ENCODE data around the gene ZIC1. TPM values are rescaled to one million over a fixed set of nuclear protein-coding genes. Genes with fewer than 3 reads are reported as not detected.

Gene ZIC1
- total RNA-seq, 1 donor from 2014 or later = 12.8 TPM

DNA sequence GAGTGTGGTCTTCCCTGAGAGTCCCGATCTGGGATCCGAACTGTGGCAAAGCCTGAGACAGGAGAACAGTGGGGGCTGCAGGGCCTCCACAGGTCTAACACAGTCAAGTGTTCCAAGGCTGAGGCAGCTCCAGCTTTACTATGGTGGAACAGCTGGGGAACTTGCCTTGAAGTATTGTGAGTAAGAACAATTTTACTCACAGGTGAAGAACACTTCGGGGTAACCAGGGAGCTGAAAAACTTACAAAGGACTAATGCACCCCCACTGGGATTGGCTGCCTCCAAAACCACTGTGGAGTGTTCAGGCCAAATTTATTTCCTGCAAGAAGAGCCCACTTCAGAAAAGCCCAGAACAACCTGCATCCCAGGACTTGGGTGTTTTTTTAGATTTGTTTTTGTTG lies 28.2 kb upstream of the ZIC1 start:
- no peak for DNase-seq (ENCODE audit: low spot score)
- Mint-ChIP-seq H3K27ac (ENCODE audit: unreplicated experiment) (no peak overlapping the region), H3K4me1 (ENCODE audit: low read depth) (no peaks in the 10 kb centered on the region), H3K9me3 (ENCODE audit: low read depth) (no peaks in the 10 kb centered on the region), H3K27me3 (ENCODE audit: low read depth) (peaks cover 81% of the 10 kb centered on the region), H3K36me3 (ENCODE audit: low read depth) (peaks cover 6% of the 10 kb centered on the region), H3K4me3 (ENCODE audit: unreplicated experiment) (no peak overlapping the region)
- TF ChIP-seq, protein P1, sequence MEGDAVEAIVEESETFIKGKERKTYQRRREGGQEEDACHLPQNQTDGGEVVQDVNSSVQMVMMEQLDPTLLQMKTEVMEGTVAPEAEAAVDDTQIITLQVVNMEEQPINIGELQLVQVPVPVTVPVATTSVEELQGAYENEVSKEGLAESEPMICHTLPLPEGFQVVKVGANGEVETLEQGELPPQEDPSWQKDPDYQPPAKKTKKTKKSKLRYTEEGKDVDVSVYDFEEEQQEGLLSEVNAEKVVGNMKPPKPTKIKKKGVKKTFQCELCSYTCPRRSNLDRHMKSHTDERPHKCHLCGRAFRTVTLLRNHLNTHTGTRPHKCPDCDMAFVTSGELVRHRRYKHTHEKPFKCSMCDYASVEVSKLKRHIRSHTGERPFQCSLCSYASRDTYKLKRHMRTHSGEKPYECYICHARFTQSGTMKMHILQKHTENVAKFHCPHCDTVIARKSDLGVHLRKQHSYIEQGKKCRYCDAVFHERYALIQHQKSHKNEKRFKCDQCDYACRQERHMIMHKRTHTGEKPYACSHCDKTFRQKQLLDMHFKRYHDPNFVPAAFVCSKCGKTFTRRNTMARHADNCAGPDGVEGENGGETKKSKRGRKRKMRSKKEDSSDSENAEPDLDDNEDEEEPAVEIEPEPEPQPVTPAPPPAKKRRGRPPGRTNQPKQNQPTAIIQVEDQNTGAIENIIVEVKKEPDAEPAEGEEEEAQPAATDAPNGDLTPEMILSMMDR (IDR thresholded peaks at IDR 0.05) = no peak

DNA sequence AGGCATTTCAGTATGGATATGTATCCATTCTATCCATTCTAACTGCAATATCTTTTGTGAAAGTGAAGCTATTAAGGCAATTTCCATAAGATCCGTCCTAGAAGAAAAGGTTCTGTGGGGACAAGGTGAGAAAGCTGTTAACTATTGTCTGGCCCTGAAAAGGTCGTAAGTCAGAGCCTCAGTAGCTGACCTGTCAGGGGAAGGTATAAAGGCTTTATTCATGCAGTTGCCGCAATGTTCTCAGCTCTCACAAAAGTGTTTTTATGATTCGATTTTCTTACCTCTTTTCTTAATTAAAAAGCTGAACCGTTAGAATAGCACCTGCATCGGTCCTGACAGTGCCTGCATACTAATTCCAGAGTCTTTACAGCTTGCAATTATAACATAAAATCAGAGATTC lies 27.6 kb upstream of the ZIC1 start:
- H3K27me3 Mint-ChIP-seq (ENCODE audit: low read depth) = peaks cover 85% of the 10 kb centered on the region
- H3K4me1 Mint-ChIP-seq (ENCODE audit: low read depth) = no peaks in the 10 kb centered on the region
- no peak for DNase-seq (ENCODE audit: low spot score)
- H3K9me3 Mint-ChIP-seq (ENCODE audit: low read depth) = no peaks in the 10 kb centered on the region
- no peak overlapping the region for H3K4me3 Mint-ChIP-seq (ENCODE audit: unreplicated experiment)
- H3K27ac Mint-ChIP-seq (ENCODE audit: unreplicated experiment) = no peak overlapping the region
- TF ChIP-seq, protein P1 (IDR thresholded peaks at IDR 0.05) = no peak
- H3K36me3 Mint-ChIP-seq (ENCODE audit: low read depth) = peaks cover 6% of the 10 kb centered on the region

DNA sequence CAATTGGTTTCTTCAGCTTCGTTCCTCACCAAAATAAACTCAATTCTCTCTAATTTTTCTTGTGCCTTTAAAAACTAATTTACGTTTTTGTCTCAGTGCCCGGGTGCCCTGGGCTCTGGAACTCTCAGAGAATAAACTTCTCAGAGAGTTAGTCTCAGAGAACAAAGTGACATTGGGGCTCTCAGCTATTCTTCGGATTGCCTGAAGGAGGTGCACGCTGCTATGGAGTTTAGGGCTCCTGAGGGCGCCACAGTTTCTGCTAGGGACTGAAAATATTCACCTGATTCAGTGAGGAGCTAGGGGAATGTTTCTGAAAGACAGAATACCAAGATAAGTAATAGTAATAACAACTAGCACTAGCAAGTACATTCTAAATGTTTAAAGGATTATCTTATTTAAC lies 25.5 kb upstream of the ZIC1 start:
- TF ChIP-seq, protein P1 (IDR thresholded peaks at IDR 0.05) = peak; percentile 52
- DNase-seq (ENCODE audit: low spot score) = no peak
- Mint-ChIP-seq H3K9me3 (ENCODE audit: low read depth) (no peaks in the 10 kb centered on the region), H3K36me3 (ENCODE audit: low read depth) (peaks cover 6% of the 10 kb centered on the region), H3K27me3 (ENCODE audit: low read depth) (peaks cover 79% of the 10 kb centered on the region), H3K4me3 (ENCODE audit: unreplicated experiment) (no peak overlapping the region), H3K27ac (ENCODE audit: unreplicated experiment) (no peak overlapping the region), H3K4me1 (ENCODE audit: low read depth) (no peaks in the 10 kb centered on the region)

DNA sequence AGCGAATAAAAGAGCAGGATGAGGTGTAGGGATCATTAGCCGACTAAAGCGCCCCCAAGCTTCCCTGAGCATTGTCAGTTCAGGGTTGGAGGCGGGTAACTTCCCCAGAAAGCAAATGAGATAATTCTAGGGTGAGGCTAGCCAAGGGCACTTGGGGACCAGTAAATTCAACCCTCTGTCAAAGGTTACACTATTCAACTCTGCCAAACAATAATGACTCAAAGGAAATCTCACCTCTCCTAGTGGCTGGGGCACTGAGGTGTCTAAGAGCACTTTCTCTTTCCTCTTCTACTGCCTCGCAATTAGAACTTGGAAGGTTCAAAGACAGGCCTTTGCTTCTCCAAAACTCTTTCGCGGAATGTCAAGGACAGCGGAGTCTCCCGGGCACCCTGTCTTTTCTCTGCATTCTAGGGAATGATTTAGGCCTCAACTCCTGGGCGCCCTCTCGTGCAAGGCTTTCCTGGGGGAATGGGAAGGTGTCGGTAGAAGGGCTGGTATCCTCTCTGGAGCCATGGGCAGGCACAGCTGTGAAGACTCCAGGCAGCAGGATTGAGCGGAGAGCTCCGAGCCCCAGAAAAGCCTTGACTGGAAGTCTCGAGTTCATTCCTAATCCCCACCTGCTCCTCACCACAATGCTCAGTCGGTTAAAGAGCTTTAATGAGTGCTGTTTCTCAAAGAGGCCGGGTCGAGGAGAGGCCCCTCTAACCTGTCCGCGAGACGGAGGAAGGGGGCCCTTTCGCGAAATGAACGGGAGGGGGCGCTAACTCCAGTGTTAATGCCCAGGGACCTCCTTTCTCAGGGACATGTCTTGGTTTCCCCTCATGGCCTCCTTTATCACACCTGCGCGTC lies 24.7 kb upstream of the ZIC1 start:
- TF ChIP-seq, protein P1 (IDR thresholded peaks at IDR 0.05) = peak; percentile 39
- Mint-ChIP-seq H3K27me3 (ENCODE audit: low read depth) (peaks cover 78% of the 10 kb centered on the region), H3K9me3 (ENCODE audit: low read depth) (no peaks in the 10 kb centered on the region), H3K27ac (ENCODE audit: unreplicated experiment) (no peak overlapping the region), H3K36me3 (ENCODE audit: low read depth) (peaks cover 6% of the 10 kb centered on the region), H3K4me1 (ENCODE audit: low read depth) (no peaks in the 10 kb centered on the region), H3K4me3 (ENCODE audit: unreplicated experiment) (no peak overlapping the region)
- DNase-seq (ENCODE audit: low spot score) = no peak

DNA sequence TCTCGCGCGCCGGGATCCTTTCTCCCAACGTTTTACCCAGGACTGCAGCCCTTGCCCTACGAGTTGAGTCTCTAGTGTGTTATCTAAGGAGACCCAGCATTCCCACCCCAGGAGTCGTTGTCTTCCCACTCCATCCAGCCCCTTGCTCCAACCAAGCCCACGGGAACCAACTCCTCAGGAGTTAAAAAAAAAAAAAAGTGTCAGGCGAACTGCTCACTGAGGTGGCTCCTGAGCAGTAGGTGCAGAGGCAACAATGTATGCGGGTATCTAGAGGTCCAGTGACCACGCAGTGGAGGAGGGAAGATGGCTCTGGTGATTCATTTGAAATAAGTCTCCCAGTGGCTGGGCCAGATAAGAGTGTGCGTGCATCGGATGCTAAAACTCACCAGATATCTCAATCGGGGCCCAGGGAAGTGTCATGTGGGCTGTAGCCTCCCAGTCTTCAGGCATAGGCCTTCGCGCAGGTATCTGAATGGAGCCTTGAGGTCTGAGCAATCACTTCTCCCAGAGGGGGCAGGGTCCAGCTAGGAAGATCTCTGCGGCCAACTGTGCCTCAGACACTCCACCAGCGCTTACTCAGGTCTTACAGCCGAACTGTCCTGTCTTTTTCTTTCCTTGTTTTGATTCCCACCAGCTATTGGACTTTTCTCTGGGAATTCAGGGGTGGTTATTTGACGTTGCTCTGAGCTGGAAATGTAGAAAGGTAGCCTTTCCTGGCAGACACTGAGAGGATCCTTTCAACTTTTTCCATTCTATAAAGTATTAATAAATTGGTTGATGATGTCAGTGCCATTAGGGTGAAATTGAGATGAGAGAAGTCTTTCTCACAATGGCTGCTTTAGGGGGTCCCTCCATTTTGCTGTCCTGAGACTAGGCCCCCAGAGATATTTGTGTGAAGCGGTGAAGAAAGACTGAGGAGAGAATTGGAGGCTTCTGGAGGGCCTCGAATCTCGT lies 23.8 kb upstream of the ZIC1 start:
- no peak overlapping the region for H3K4me3 Mint-ChIP-seq (ENCODE audit: unreplicated experiment)
- no peaks in the 10 kb centered on the region for H3K9me3 Mint-ChIP-seq (ENCODE audit: low read depth)
- TF ChIP-seq, protein P1 (IDR thresholded peaks at IDR 0.05) = no peak
- no peak for DNase-seq (ENCODE audit: low spot score)
- H3K27ac Mint-ChIP-seq (ENCODE audit: unreplicated experiment) = no peak overlapping the region
- H3K27me3 Mint-ChIP-seq (ENCODE audit: low read depth) = peaks cover 76% of the 10 kb centered on the region
- peaks cover 6% of the 10 kb centered on the region for H3K36me3 Mint-ChIP-seq (ENCODE audit: low read depth)
- no peaks in the 10 kb centered on the region for H3K4me1 Mint-ChIP-seq (ENCODE audit: low read depth)
